H9 (cell line): ENCODE results near the gene TM4SF20. TPM values are rescaled to one million over a fixed set of nuclear protein-coding genes. Genes with fewer than 3 reads are reported as not detected.

ENCODE experiments used
- DNase-seq: peaks from one replicate; pipeline ENCODE4 v3.0.0-alpha.2; 2017
- H2AFZ ChIP-seq: one replicate; pipeline ENCODE4 v1.6.1; 2013; ENCODE audit warnings: mild to moderate bottlenecking, low read length, control low read depth, moderate library complexity
- H2AK5ac ChIP-seq: 2 replicates; pipeline ENCODE4 v1.6.1; 2013; ENCODE audit warnings: low read length, control low read depth, mixed read lengths; ENCODE audit not compliant: insufficient read length
- H2BK120ac ChIP-seq: one replicate; pipeline ENCODE4 v1.6.1; 2013; ENCODE audit warnings: low read depth, mild to moderate bottlenecking, low read length, control low read depth, inconsistent platforms; ENCODE audit not compliant: poor library complexity, severe bottlenecking
- H2BK12ac ChIP-seq: 2 replicates; pipeline ENCODE4 v1.6.1; 2013; ENCODE audit warnings: low read length, control low read depth, mixed read lengths, low read depth; ENCODE audit not compliant: insufficient read length
- H2BK15ac ChIP-seq: 2 replicates; pipeline ENCODE4 v1.6.1; 2013; ENCODE audit warnings: low read depth, low read length, control low read depth
- H2BK20ac ChIP-seq: one replicate; pipeline ENCODE4 v1.6.1; 2013; ENCODE audit warnings: low read depth, mild to moderate bottlenecking, low read length, control low read depth, inconsistent platforms; ENCODE audit not compliant: poor library complexity, severe bottlenecking
- H2BK5ac ChIP-seq: 2 replicates; pipeline ENCODE4 v1.6.1; 2013; ENCODE audit warnings: low read length, control low read depth, mixed read lengths; ENCODE audit not compliant: insufficient read length
- H3K14ac ChIP-seq: 2 replicates; pipeline ENCODE4 v1.6.1; 2013; ENCODE audit warnings: low read length, control low read depth; ENCODE audit not compliant: insufficient read depth
- H3K18ac ChIP-seq: 2 replicates; pipeline ENCODE4 v1.6.1; 2013; ENCODE audit warnings: low read depth, mild to moderate bottlenecking, mixed read lengths, low read length, control low read depth; ENCODE audit not compliant: insufficient read length
- H3K23ac ChIP-seq: 2 replicates; pipeline ENCODE4 v1.6.1; 2013; ENCODE audit warnings: low read length, control low read depth, mixed read lengths, low read depth; ENCODE audit not compliant: insufficient read length
- H3K23me2 ChIP-seq: 2 replicates; pipeline ENCODE4 v1.6.1; 2013; ENCODE audit warnings: low read depth, mild to moderate bottlenecking, mixed read lengths, low read length, control low read depth; ENCODE audit not compliant: insufficient read length, poor library complexity, severe bottlenecking
- H3K27ac ChIP-seq: 2 replicates; pipeline ENCODE4 v1.5.1; 2013; ENCODE audit warnings: low read length, control low read depth, mixed read lengths, low read depth; ENCODE audit not compliant: insufficient read length
- H3K27me3 ChIP-seq: 2 replicates; pipeline ENCODE4 v1.6.1; 2013; ENCODE audit warnings: low read length, control low read depth, inconsistent platforms; ENCODE audit not compliant: insufficient read depth
- H3K4ac ChIP-seq: 2 replicates; pipeline ENCODE4 v1.6.1; 2013; ENCODE audit warnings: low read depth, mild to moderate bottlenecking, control low read depth, inconsistent platforms, low read length, moderate library complexity
- H3K4me1 ChIP-seq: 2 replicates; pipeline ENCODE4 v1.6.1; 2013; ENCODE audit warnings: low read length, control low read depth, inconsistent platforms; ENCODE audit not compliant: insufficient read depth
- H3K4me2 ChIP-seq: 2 replicates; pipeline ENCODE4 v1.6.1; 2013; ENCODE audit warnings: low read length, control low read depth, mixed read lengths; ENCODE audit not compliant: insufficient read length, insufficient read depth
- H3K56ac ChIP-seq: 2 replicates; pipeline ENCODE4 v1.6.1; 2013; ENCODE audit warnings: low read depth, mild to moderate bottlenecking, mixed read lengths, low read length, control low read depth; ENCODE audit not compliant: insufficient read length
- H3K79me1 ChIP-seq: 2 replicates; pipeline ENCODE4 v1.6.1; 2013; ENCODE audit warnings: low read depth, mild to moderate bottlenecking, moderate library complexity, low read length, control low read depth, inconsistent platforms; ENCODE audit not compliant: insufficient read depth, poor library complexity, severe bottlenecking
- H3K79me2 ChIP-seq: 2 replicates; pipeline ENCODE4 v1.6.1; 2013; ENCODE audit warnings: low read length, control low read depth, inconsistent platforms; ENCODE audit not compliant: insufficient read depth
- H3K9ac ChIP-seq: 2 replicates; pipeline ENCODE4 v1.6.1; 2013; ENCODE audit warnings: low read length, control low read depth, mixed read lengths; ENCODE audit not compliant: insufficient read length; ENCODE audit errors: extremely low read depth
- H3K9me3 ChIP-seq: one replicate; pipeline ENCODE4 v1.6.1; 2013; ENCODE audit warnings: low read depth, low read length, inconsistent platforms; ENCODE audit not compliant: control insufficient read depth
- H3T11ph ChIP-seq: one replicate; pipeline ENCODE4 v1.6.1; 2013; ENCODE audit warnings: mild to moderate bottlenecking, low read length, control low read depth, inconsistent platforms
- H4K20me1 ChIP-seq: one replicate; pipeline ENCODE4 v1.6.1; 2013; ENCODE audit not compliant: control insufficient read depth, insufficient read length, insufficient read depth
- H4K5ac ChIP-seq: 2 replicates; pipeline ENCODE4 v1.6.1; 2013; ENCODE audit warnings: low read depth, mild to moderate bottlenecking, mixed read lengths, low read length, control low read depth; ENCODE audit not compliant: insufficient read length
- H4K8ac ChIP-seq: replicated peaks from 2 replicates; pipeline ENCODE4 v1.6.1; 2013; ENCODE audit warnings: low read length, control low read depth, mixed read lengths, low read depth; ENCODE audit not compliant: insufficient read length
- H4K91ac ChIP-seq: 2 replicates; pipeline ENCODE4 v1.6.1; 2013; ENCODE audit warnings: low read depth, mild to moderate bottlenecking, moderate library complexity, mixed read lengths, low read length, control low read depth; ENCODE audit not compliant: insufficient read length
- H3K27ac Mint-ChIP-seq, 3 experiments: 2 replicates in 2 of 3; 3 replicates in 1 of 3; pipeline ENCODE4 v1.8.0; 2020 to 2021; ENCODE audit warnings: mixed read lengths in 3 of 3, mild to moderate bottlenecking in 1 of 3, moderate library complexity in 1 of 3
- H3K27me3 Mint-ChIP-seq: 2 replicates; pipeline ENCODE4 v1.8.0; 2021; ENCODE audit warnings: low read depth, mild to moderate bottlenecking, moderate library complexity, mixed read lengths
- H3K36me3 Mint-ChIP-seq, 3 experiments: 2 replicates in 2 of 3; 3 replicates in 1 of 3; pipeline ENCODE4 v1.8.0; 2020 to 2021; ENCODE audit warnings: low read depth in 3 of 3, mixed read lengths in 3 of 3; ENCODE audit not compliant: insufficient read depth in 1 of 3
- H3K4me1 Mint-ChIP-seq, 2 experiments: 2 replicates each; pipeline ENCODE4 v1.8.0; 2020; ENCODE audit warnings: mixed read lengths in 2 of 2
- H3K4me3 Mint-ChIP-seq, 2 experiments: 2 replicates in 1 of 2; 3 replicates in 1 of 2; pipeline ENCODE4 v1.8.0; 2020 to 2021; ENCODE audit warnings: mild to moderate bottlenecking in 2 of 2, mixed read lengths in 2 of 2, moderate library complexity in 1 of 2
- H3K9me3 Mint-ChIP-seq, 2 experiments: 2 replicates in 1 of 2; 3 replicates in 1 of 2; pipeline ENCODE4 v1.8.0; 2020; ENCODE audit warnings: mild to moderate bottlenecking in 2 of 2, mixed read lengths in 2 of 2, moderate library complexity in 1 of 2
- CTCF ChIP-seq: fragments of 200-600 bp; sonication (generic); conservative IDR thresholded peaks from 3 replicates; pipeline ENCODE4 v1.8.0; 2021; ENCODE audit warnings: antibody characterized with exemption, mild to moderate bottlenecking
- WGBS: extraction: QIAGEN DNeasy Blood & Tissue Kit; methylation state at CpG from one replicate; pipeline ENCODE4 v1.1.7; 2013; ENCODE audit warnings: missing lambda C conversion rate, low lambda C conversion rate, mixed read lengths; ENCODE audit not compliant: insufficient read length; ENCODE audit errors: extremely low coverage; 5-methylcytosine and 5-hydroxymethylcytosine counted together
- total RNA-seq: library from RNA; stranded (reverse); gene quantifications from 2 replicates; pipeline ENCODE4 v1.2.1, GENCODE V29; 2021

TM4SF20 gene
- total RNA-seq, 1 experiment from 2014 or later: not detected

GRCh38 chr2:227322530-227323205 is 56.4 kb downstream of the TM4SF20 start:
- Histone ChIP-seq H3K4me2 (no peak overlapping the region), H3K4ac (no peak overlapping the region), H3K23ac (no peak overlapping the region), H2BK15ac (no peak overlapping the region), H2AK5ac (no peak overlapping the region), H2BK20ac (no peak overlapping the region), H3K79me2 (peaks cover 2% of the 10 kb centered on the region; the same call in 1 of the 2 replicates), H3K14ac (no peak overlapping the region), H3K4me1 (no peaks in the 10 kb centered on the region; the same call in 1 of the 2 replicates), H3K9me3 (no peaks in the 10 kb centered on the region), H3K18ac (no peak overlapping the region), H3T11ph (no peak overlapping the region), H3K23me2 (peaks cover 6% of the 10 kb centered on the region), H4K8ac (no peak overlapping the region), H2BK12ac (no peak overlapping the region), H2BK120ac (no peak overlapping the region), H3K27me3 (no peaks in the 10 kb centered on the region), H4K5ac (no peak overlapping the region), H3K56ac (no peak overlapping the region), H2AFZ (no peak overlapping the region), H4K91ac (no peak overlapping the region), H3K79me1 (no peaks in the 10 kb centered on the region), H2BK5ac (no peak overlapping the region), H3K27ac (no peak overlapping the region), H4K20me1 (no peaks in the 10 kb centered on the region), H3K9ac (no peak overlapping the region)
- Mint-ChIP-seq H3K9me3 (peaks cover 40 to 44% of the 10 kb centered on the region in 2 experiments), H3K27me3 (no peaks in the 10 kb centered on the region), H3K4me1 (peaks cover 17 to 18% of the 10 kb centered on the region in 2 experiments), H3K4me3 (peak overlapping the region in 1 of 2 experiments; percentile 11; a peak in 1 of 5 replicates), H3K36me3 (peaks cover 21 to 45% (median 34%) of the 10 kb centered on the region in 3 experiments), H3K27ac (no peak overlapping the region)
- DNase-seq: no peak
- no peak for TF ChIP-seq CTCF
- WGBS: no CpG with 5 or more reads among the region's 5 CpGs
